Myocyte (in vitro differentiated cells): ENCODE results near the gene FFAR3. TPM values are rescaled to one million over a fixed set of nuclear protein-coding genes. Genes with fewer than 3 reads are reported as not detected.

Source experiments
- DNase-seq: peaks from one replicate; pipeline ENCODE4 v3.0.0-alpha.2; 2012; ENCODE audit warnings: low read depth
- total RNA-seq: library from RNA; depleted of rRNA; stranded (reverse); fragments of >200 nt; gene quantifications from 2 replicates; pipeline ENCODE4 v1.2.3, GENCODE V29; 2014

Gene FFAR3
- total RNA-seq, 1 donor from 2014 or later: not detected

GRCh38 chr19:35330475-35330874 lies 27.8 kb upstream of the FFAR3 start:
- no peak for DNase-seq

- DNase-seq: no peak
These were observed 26.6 kb upstream of the FFAR3 start for GRCh38 chr19:35331551-35332214.

GRCh38 chr19:35332817-35333216 lies 25.4 kb upstream of the FFAR3 start:
- no peak for DNase-seq

GRCh38 chr19:35334144-35334753 lies 24.0 kb upstream of the FFAR3 start:
- DNase-seq: no peak

GRCh38 chr19:35336166-35336955 lies 21.9 kb upstream of the FFAR3 start:
- no peak for DNase-seq

- no peak for DNase-seq
These were observed 20.9 kb upstream of the FFAR3 start for GRCh38 chr19:35337097-35337983.

GRCh38 chr19:35337984-35338296 lies 20.3 kb upstream of the FFAR3 start:
- DNase-seq: no peak

- no peak for DNase-seq
These were observed 17.8 kb upstream of the FFAR3 start for GRCh38 chr19:35340431-35340830.

- no peak for DNase-seq
These were observed 17.3 kb upstream of the FFAR3 start for GRCh38 chr19:35341006-35341405.

GRCh38 chr19:35341565-35342225 lies 16.6 kb upstream of the FFAR3 start:
- DNase-seq: no peak

- DNase-seq: no peak
These were observed 15.8 kb upstream of the FFAR3 start for GRCh38 chr19:35342430-35342829.

- no peak for DNase-seq
These were observed 13.7 kb upstream of the FFAR3 start for GRCh38 chr19:35344511-35345031.

- DNase-seq: no peak
These were observed 12.6 kb upstream of the FFAR3 start for GRCh38 chr19:35345671-35346111.

- no peak for DNase-seq
These were observed 11.8 kb upstream of the FFAR3 start for GRCh38 chr19:35346193-35347052.

- DNase-seq: no peak
These were observed 10.9 kb upstream of the FFAR3 start, which contains the start of gene FFAR1 for GRCh38 chr19:35347171-35347929. Gene FFAR1 (plus strand): TSS chr19:35347902. CDS start chr19:35351552, 3,650 bp downstream.

- no peak for DNase-seq
These were observed 10.3 kb upstream of the FFAR3 start for GRCh38 chr19:35347930-35348298.

GRCh38 chr19:35348911-35349611 lies 9.2 kb upstream of the FFAR3 start:
- DNase-seq: no peak
